GM12872 (cell line): ENCODE data around the gene MET.

ENCODE experiments used
- CTCF ChIP-seq: IDR thresholded peaks from 3 replicates; pipeline ENCODE4 v1.5.1; 2011; ENCODE audit warnings: low read depth, mild to moderate bottlenecking, low read length, moderate library complexity; ENCODE audit not compliant: insufficient read depth

Gene MET

GRCh38 chr7:116671681-116672595 is at the start of gene MET:
MET (plus strand) TSS chr7:116672196; CDS start chr7:116699085, 26,889 bp downstream.
- peak; percentile 48; the same call in 2 of the 3 replicates for TF ChIP-seq CTCF

GRCh38 chr7:116626886-116627285 is 45.1 kb upstream of the MET start:
- TF ChIP-seq CTCF = no peak

GRCh38 chr7:116629051-116629463 is 42.9 kb upstream of the MET start:
- TF ChIP-seq CTCF = no peak

GRCh38 chr7:116630357-116630756 is 41.6 kb upstream of the MET start:
- no peak for TF ChIP-seq CTCF

- no peak for TF ChIP-seq CTCF
These were observed 40.9 kb upstream of the MET start for GRCh38 chr7:116630932-116631671.

GRCh38 chr7:116631676-116632075 is 40.3 kb upstream of the MET start:
- TF ChIP-seq CTCF = no peak

GRCh38 chr7:116632384-116632783 is 39.6 kb upstream of the MET start:
- TF ChIP-seq CTCF = no peak
